Measurements from ENCODE around the gene IQCE.

Gene IQCE

DNA sequence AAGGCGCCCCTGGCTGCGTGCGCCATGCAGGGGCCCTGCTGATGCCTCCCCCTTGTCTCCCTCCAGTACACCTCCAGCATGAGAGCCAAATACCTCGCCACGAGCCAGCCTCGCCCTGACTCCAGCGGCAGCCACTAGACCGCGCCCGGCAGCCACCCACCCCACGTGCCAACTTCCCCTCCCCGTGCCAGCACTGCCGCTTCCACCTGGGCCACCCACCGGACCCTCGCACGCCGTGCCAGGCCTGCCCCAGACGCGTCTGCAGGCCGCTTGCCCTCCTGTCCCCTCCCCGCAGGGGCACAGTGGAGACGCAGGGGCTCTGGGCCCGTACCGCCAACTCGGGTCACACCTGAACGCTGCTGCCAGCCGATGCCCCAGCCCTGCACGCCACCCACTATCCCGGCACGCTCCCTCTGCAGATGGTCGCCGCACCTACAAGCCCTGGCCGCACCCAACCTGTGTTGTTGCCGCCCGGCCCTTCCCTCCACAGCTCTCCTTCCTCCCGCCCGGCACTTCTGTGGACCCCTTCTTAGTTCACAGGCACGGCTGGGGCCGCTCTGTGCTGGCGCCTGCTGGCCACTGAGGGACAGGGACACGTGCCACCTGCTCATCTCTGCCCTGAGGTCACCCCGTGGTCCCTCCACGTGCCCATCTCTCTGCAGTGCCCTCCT is 103.0 kb downstream of the IQCE start:
- TF ChIP-seq, protein P1, sequence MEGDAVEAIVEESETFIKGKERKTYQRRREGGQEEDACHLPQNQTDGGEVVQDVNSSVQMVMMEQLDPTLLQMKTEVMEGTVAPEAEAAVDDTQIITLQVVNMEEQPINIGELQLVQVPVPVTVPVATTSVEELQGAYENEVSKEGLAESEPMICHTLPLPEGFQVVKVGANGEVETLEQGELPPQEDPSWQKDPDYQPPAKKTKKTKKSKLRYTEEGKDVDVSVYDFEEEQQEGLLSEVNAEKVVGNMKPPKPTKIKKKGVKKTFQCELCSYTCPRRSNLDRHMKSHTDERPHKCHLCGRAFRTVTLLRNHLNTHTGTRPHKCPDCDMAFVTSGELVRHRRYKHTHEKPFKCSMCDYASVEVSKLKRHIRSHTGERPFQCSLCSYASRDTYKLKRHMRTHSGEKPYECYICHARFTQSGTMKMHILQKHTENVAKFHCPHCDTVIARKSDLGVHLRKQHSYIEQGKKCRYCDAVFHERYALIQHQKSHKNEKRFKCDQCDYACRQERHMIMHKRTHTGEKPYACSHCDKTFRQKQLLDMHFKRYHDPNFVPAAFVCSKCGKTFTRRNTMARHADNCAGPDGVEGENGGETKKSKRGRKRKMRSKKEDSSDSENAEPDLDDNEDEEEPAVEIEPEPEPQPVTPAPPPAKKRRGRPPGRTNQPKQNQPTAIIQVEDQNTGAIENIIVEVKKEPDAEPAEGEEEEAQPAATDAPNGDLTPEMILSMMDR (conservative IDR thresholded peaks at IDR 0.05; ENCODE audit: low read depth, low read length) = peak; percentile 15
- H3K4me3 ChIP-seq (ENCODE audit: low read depth, low read length) = no peak overlapping the region
- DNase-seq (ENCODE audit: low read depth) = no peak

DNA sequence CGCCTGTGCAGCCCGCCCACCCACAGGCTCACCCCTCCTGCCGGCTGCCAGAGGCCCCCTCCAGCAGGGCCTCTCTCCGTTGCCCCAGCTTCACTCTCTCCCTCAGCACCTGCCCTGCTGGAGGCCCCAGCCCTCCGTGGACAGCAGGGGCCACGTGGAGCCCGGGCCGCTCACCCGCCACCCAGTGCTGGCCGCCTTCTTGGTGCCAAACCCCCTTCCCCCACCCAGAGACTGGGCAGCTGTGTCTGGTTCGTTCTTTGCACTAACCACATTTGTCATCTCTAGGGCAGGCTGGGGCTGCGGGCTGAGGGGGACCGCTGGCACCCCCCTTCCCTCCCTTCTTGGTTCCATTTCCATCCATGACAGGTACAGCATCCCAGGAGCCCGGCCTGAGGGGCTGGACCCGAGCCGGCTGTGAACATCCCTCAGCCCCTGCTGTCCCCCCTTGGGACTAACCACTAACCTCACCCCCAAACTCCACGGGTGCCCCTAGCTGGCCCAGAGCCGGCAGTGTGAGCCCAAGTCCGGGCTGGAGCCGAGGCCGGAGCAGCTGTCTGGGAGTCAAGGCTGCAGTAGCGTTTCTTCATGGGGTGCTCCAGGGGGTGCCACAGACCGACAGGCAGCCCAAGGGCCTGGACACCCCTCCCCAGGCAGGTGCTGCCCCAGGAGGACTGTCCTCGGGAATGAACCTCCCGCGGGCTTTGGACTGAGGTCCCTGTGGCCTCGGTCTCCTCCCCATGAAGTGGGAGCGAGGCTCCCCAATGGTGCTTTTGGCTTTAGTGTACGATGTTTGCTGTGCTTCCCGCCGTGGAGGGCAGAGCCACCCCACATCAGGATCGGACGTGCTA is 103.7 kb downstream of the IQCE start:
- no peak overlapping the region for H3K4me3 ChIP-seq (ENCODE audit: low read depth, low read length)
- DNase-seq (ENCODE audit: low read depth) = no peak
- TF ChIP-seq, protein P1 (conservative IDR thresholded peaks at IDR 0.05; ENCODE audit: low read depth, low read length) = no peak

DNA sequence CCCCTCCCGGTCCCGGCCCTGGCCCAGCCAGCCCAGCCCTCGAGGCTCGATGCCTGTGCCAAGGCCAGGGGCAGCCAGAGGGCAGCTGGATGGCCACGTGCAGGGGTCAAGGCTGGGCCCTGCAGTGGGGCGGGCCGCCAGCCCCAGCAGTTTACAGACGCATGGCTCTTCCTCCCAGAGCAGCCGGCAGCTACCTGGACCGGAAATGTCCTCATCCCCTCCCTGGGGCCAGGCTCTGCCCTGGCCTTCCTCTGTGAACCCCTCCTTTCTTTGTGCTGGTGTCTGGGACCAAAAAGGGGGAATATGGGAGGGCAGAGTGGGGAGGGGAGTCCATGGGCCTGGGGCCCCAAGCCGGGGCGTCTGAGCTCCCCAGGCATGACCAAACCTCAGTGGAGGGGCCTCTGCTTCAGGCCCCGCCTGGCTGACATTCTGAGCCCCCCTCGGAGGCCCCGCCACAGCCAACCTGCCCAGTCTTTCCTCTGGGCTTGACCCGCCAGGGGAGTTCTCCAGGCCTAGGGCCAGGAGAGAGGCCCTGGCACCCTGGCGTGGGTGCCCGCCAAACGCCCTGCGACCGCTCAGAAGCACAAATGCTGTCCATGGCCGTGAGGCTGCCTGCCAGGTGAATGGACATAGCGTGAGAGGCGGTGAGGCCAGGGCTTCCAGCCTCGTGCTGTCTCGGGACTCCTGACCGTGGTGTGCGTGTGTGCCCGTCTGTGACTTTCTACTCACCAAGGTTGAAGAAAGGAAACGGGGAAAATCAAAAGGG is 104.5 kb downstream of the IQCE start:
- TF ChIP-seq, protein P1 (conservative IDR thresholded peaks at IDR 0.05; ENCODE audit: low read depth, low read length) = no peak

DNA sequence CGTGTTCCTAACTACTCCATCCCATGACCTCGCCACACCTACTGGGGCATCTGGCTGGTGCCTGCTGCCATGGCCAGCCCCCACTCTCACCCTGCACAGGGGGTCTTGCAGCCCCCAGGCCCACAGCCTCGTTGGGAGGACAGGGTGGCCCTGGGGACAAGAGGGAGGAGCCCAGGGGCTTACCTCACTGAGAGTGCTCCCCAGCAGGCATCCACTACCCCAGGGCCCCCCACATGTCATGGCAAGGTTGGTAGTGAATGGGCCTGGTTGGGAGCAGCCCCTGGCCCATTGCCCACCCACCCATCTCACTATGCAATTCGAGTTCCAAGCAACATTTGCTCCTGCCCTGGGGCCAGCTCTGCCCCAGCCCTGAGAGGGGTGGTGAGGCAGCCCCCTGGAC is 105.2 kb downstream of the IQCE start:
- DNase-seq (ENCODE audit: low read depth) = no peak
- no peak overlapping the region for H3K4me3 ChIP-seq (ENCODE audit: low read depth, low read length)
- TF ChIP-seq, protein P1 (conservative IDR thresholded peaks at IDR 0.05; ENCODE audit: low read depth, low read length) = no peak

More for the DNA sequence above, 104.5 kb downstream of the IQCE start:
- H3K4me3 ChIP-seq (ENCODE audit: low read depth, low read length) = no peak overlapping the region
- peak; percentile 18 for DNase-seq (ENCODE audit: low read depth)

Measured in choroid plexus epithelial cell (primary cell).